Measurements from ENCODE around the gene SSBP3. TPM values are rescaled to one million over a fixed set of nuclear protein-coding genes. Genes with fewer than 3 reads are reported as not detected.

Gene SSBP3
- total RNA-seq, 4 donors from 2014 or later = 17.1 to 25.4 (median 21.5) TPM

- intact Hi-C loops (cut with DNase I) = no loop called here
- WGBS, 2 donors = 60 to 71% methylated on average over 1 of the region's 1 CpG
Observed at GRCh38 chr1:54207287-54207686, 198.9 kb downstream of the SSBP3 start.

DNA sequence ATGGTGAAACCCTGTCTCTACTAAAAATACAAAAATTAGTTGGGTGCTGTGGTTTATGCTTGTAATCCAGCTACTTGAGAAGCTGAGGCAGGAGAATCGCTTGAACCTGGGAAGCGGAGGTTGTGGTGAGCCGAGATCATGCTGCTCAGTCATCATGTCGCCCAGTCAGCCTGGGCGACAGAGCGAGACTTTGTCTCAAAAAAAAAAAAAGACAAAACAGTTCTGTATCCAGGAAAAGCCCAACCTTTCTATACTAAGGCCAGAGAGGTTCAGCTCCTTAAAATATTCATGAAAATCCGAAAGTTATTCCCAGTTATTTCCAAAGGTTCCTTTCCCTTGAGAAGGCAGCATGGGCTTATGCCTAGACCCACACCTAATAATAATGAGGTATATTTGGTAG, 202.0 kb downstream of the SSBP3 start:
- Histone ChIP-seq H3K27me3 (no peaks in the 10 kb centered on the region), H3K4me3 (no peak overlapping the region), H3K27ac (no peak overlapping the region), H3K36me3 (peaks cover 5 to 73% (median 30%) of the 10 kb centered on the region in 3 donors), H3K4me1 (peaks cover 14 to 33% (median 14%) of the 10 kb centered on the region in 3 donors), H3K9me3 (no peaks in the 10 kb centered on the region)
- TF ChIP-seq, protein P1, sequence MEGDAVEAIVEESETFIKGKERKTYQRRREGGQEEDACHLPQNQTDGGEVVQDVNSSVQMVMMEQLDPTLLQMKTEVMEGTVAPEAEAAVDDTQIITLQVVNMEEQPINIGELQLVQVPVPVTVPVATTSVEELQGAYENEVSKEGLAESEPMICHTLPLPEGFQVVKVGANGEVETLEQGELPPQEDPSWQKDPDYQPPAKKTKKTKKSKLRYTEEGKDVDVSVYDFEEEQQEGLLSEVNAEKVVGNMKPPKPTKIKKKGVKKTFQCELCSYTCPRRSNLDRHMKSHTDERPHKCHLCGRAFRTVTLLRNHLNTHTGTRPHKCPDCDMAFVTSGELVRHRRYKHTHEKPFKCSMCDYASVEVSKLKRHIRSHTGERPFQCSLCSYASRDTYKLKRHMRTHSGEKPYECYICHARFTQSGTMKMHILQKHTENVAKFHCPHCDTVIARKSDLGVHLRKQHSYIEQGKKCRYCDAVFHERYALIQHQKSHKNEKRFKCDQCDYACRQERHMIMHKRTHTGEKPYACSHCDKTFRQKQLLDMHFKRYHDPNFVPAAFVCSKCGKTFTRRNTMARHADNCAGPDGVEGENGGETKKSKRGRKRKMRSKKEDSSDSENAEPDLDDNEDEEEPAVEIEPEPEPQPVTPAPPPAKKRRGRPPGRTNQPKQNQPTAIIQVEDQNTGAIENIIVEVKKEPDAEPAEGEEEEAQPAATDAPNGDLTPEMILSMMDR (IDR thresholded peaks at IDR 0.05) = no peak
- 76 to 83% methylated on average over 7 of the region's 7 CpGs for WGBS, 2 donors
- intact Hi-C loops (cut with DNase I) = no loop called here
- no peak for DNase-seq

More at GRCh38 chr1:54207287-54207686, 198.9 kb downstream of the SSBP3 start:
- DNase-seq = no peak
- Histone ChIP-seq H3K4me3 (no peak overlapping the region), H3K27me3 (no peaks in the 10 kb centered on the region), H3K4me1 (peaks cover 0 to 9% (median 0%) of the 10 kb centered on the region in 3 donors), H3K27ac (no peak overlapping the region), H3K36me3 (peaks cover 8 to 98% (median 52%) of the 10 kb centered on the region in 3 donors), H3K9me3 (no peaks in the 10 kb centered on the region)
- TF ChIP-seq, protein P1 (IDR thresholded peaks at IDR 0.05) = no peak
- no peak for TF ChIP-seq POLR2A (IDR thresholded peaks at IDR 0.05)

GRCh38 chr1:54200519-54200997, 205.6 kb downstream of the SSBP3 start:
- peaks cover 18 to 40% (median 19%) of the 10 kb centered on the region in 3 donors for H3K4me1 ChIP-seq
- TF ChIP-seq, protein P1 (IDR thresholded peaks at IDR 0.05) = no peak
- no peak for TF ChIP-seq POLR2A (IDR thresholded peaks at IDR 0.05)
- H3K36me3 ChIP-seq = peaks cover 5 to 43% (median 10%) of the 10 kb centered on the region in 3 donors
- intact Hi-C loops (cut with DNase I) = no loop called here
- H3K27ac ChIP-seq = peak overlapping the region; percentile 82 to 93 (median 84)
- no peaks in the 10 kb centered on the region for H3K27me3 ChIP-seq
- peak overlapping the region; percentile 59 to 100 (median 87) for H3K4me3 ChIP-seq
- no peaks in the 10 kb centered on the region for H3K9me3 ChIP-seq
- 0% methylated on average over 1 to 4 of the region's 15 CpGs for WGBS, 2 donors
- no peak for DNase-seq

GRCh38 chr1:54199765-54200518, 206.3 kb downstream of the SSBP3 start, which contains the start of the genes CYB5RL and MRPL37:
Gene CYB5RL, minus strand, starts transcription at chr1:54200030. Its CDS starts 4,414 bp downstream, at chr1:54195616.
Gene MRPL37, plus strand, starts transcription at chr1:54200167. Its CDS starts 77 bp downstream, at chr1:54200244.
- peak within 1 kb of the TSS; percentile 82 to 93 (median 84) for H3K27ac ChIP-seq
- no peaks in the 10 kb centered on the region for H3K27me3 ChIP-seq
- TF ChIP-seq, protein P1 (IDR thresholded peaks at IDR 0.05) = peak in 1 of 6 experiments; percentile 18
- peak in 2 of 4 donors; percentile 39 to 52 for TF ChIP-seq POLR2A (IDR thresholded peaks at IDR 0.05)
- DNase-seq = peak; percentile 69
- intact Hi-C loops (cut with DNase I) = no loop called here
- peak within 1 kb of the TSS; percentile 59 to 100 (median 87) for H3K4me3 ChIP-seq
- H3K36me3 ChIP-seq = peaks cover 1 to 43% (median 6%) of the 10 kb centered on the region in 3 donors
- 0 to 3% methylated on average over 6 to 9 of the region's 51 CpGs for WGBS, 2 donors
- H3K9me3 ChIP-seq = no peaks in the 10 kb centered on the region
- peaks cover 18 to 40% (median 19%) of the 10 kb centered on the region in 3 donors for H3K4me1 ChIP-seq
